HepG2 (cell line): Measurements from ENCODE around the gene ZNF385B.
"Not testable (repeated sequence)": the region's sequence is repeated elsewhere in the genome, so short reads cannot be mapped to it uniquely, and the experiment has no call there.

Experiments used
- ARID5B ChIP-seq: IDR thresholded peaks from 2 replicates; pipeline ENCODE4 v1.4.0; 2020; ENCODE audit warnings: mild to moderate bottlenecking, missing genetic modification reagents
- BRD4 ChIP-seq: sonication (generic); formaldehyde crosslinking; IDR thresholded peaks from 2 replicates; pipeline ENCODE4 v1.4.0; 2020; ENCODE audit warnings: missing genetic modification reagents
- CTCF ChIP-seq: sonication (generic); formaldehyde crosslinking; IDR thresholded peaks from 2 replicates; pipeline ENCODE4 v1.5.0; 2020; ENCODE audit warnings: mild to moderate bottlenecking, missing genetic modification reagents, moderate library complexity
- HNRNPLL ChIP-seq: fragments of 200-400 bp; formaldehyde crosslinking; IDR thresholded peaks from 2 replicates; pipeline ENCODE4 v1.6.1; 2017; ENCODE audit warnings: mild to moderate bottlenecking, low read depth, low read length; ENCODE audit not compliant: poor library complexity, severe bottlenecking
- MED1 ChIP-seq: sonication (generic); formaldehyde crosslinking; IDR thresholded peaks from 2 replicates; pipeline ENCODE4 v1.4.0; 2020; ENCODE audit warnings: missing genetic modification reagents
- NONO ChIP-seq, 2 experiments: fragments of 450-650 bp in 1 of 2; sonication (generic) in 1 of 2; formaldehyde crosslinking in 1 of 2; IDR thresholded peaks in 1 of 2; conservative IDR thresholded peaks in 1 of 2; 2 replicates each; pipeline versions ENCODE4 v1.6.1 to v1.8.0; 2017 to 2022; ENCODE audit warnings: mild to moderate bottlenecking in 1 of 2, missing genetic modification reagents in 1 of 2, moderate library complexity in 1 of 2
- POLR2A ChIP-seq, 2 experiments: IDR thresholded peaks; 2 replicates each; pipeline ENCODE4 v1.6.1; 2011; ENCODE audit warnings: low read depth in 2 of 2, low read length in 2 of 2, mild to moderate bottlenecking in 1 of 2, moderate library complexity in 1 of 2; ENCODE audit not compliant: insufficient read depth in 1 of 2
- SNRNP70 ChIP-seq: fragments of 200-400 bp; formaldehyde crosslinking; IDR thresholded peaks from 2 replicates; pipeline ENCODE4 v1.6.1; 2017; ENCODE audit warnings: mild to moderate bottlenecking, low read depth, low read length, moderate library complexity
- TAF1 ChIP-seq: sonication (generic); formaldehyde crosslinking; IDR thresholded peaks from 2 replicates; pipeline ENCODE4 v1.4.0; 2020; ENCODE audit warnings: missing genetic modification reagents
- TP53 ChIP-seq: sonication (generic); formaldehyde crosslinking; conservative IDR thresholded peaks from 2 replicates; pipeline ENCODE4 v1.4.0; 2020; ENCODE audit warnings: missing genetic modification reagents
- ZFP36L2 ChIP-seq: sonication (generic); formaldehyde crosslinking; IDR thresholded peaks from 2 replicates; pipeline ENCODE4 v1.4.0; 2020; ENCODE audit warnings: missing genetic modification reagents
- ZNF274 ChIP-seq: sonication (generic); formaldehyde crosslinking; IDR thresholded peaks from 2 replicates; pipeline ENCODE4 v1.5.1; 2020; ENCODE audit warnings: mild to moderate bottlenecking, missing genetic modification reagents
- ZNF317 ChIP-seq: sonication (generic); formaldehyde crosslinking; IDR thresholded peaks from 2 replicates; pipeline ENCODE4 v1.5.0; 2020; ENCODE audit warnings: mild to moderate bottlenecking, missing genetic modification reagents

- TF ChIP-seq ZNF317 (CRISPR knock-in tag); ZFP36L2; BRD4 (CRISPR knock-in tag); HNRNPLL; MED1; TP53 (CRISPR knock-in tag); CTCF (CRISPR knock-in tag); SNRNP70; POLR2A (IDR thresholded peaks at IDR 0.05; ENCODE audit: insufficient read depth in 1 of 2, low read depth in 2 of 2, low read length in 2 of 2); NONO (IDR thresholded peaks at IDR 0.05); NONO (CRISPR knock-in tag; conservative IDR thresholded peaks at IDR 0.05); ARID5B (CRISPR knock-in tag); ZNF274 (CRISPR knock-in tag); TAF1: not testable (repeated sequence)
Observed at GRCh38 chr2:179782346-179782745, 79.1 kb downstream of the ZNF385B start.
